Renal pelvis (tissue), 4 donors: ENCODE results near the gene LHPP. TPM values are rescaled to one million over a fixed set of nuclear protein-coding genes. Genes with fewer than 3 reads are reported as not detected.

Experiments used
- DNase-seq: peaks from one replicate; pipeline ENCODE4 v3.0.0-alpha.2; 2013
- polyA plus RNA-seq, 3 donors: library from polyadenylated mRNA; unstranded; fragments of 120-200 nt; gene quantifications; one replicate each; pipeline ENCODE4 v1.2.1, GENCODE V29; 2013; ENCODE audit not compliant: insufficient read length in 3 of 3

LHPP gene
- polyA plus RNA-seq, 3 donors = 19.6 to 26.3 (median 24.2) TPM

GRCh38 chr10:124550293-124551034 is 88.8 kb downstream of the LHPP start:
- DNase-seq = peak; percentile 38

- no peak for DNase-seq
These were observed 89.5 kb downstream of the LHPP start for GRCh38 chr10:124551097-124551496.

DNA sequence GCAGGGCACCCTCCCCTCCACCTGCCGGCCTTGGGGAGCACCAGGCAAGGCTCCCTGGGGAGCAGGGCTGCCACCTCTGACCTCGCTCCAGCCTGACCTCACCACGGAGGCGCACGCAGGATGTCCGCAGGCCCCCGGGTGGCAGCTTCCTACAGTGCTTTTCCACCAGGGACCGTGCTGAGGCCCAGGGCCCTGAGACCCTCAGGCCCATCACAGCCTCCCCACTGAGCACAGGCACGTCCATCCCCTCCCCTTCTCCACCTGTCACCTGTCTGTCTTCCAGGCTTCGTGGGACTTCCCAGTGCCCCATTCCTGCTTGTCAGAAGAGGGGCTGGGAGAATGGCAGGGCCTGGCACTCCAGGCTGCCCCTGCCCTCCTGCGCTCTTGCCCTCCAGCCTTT is 90.1 kb downstream of the LHPP start:
- no peak for DNase-seq

DNA sequence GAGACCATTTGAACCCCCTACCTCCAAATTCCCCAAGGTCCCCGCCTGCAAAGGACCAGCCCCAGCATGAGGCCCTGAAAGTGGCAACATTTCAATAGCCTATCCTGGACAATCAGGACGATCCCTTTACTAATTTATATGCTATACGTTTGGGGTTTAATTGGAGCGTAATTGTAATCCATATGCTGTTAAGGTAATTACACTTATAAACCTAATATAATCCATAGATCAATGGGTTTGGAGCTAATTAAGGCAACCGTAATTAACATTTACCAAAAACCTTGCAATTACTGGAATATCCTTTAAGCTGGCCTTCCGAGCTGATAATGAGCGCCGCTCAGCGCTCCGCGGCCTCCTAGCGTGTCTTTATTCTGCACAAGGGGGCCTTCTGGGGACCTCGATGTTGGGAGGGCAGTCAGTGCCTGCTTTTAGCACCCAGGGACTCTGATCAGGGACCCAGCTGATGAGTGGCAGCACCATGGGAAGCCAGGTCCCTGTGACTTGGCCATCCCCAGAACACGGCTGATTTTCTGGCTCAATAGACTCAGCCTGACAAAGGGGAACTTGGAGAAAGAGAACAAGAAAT is 91.2 kb downstream of the LHPP start:
- DNase-seq = no peak

DNA sequence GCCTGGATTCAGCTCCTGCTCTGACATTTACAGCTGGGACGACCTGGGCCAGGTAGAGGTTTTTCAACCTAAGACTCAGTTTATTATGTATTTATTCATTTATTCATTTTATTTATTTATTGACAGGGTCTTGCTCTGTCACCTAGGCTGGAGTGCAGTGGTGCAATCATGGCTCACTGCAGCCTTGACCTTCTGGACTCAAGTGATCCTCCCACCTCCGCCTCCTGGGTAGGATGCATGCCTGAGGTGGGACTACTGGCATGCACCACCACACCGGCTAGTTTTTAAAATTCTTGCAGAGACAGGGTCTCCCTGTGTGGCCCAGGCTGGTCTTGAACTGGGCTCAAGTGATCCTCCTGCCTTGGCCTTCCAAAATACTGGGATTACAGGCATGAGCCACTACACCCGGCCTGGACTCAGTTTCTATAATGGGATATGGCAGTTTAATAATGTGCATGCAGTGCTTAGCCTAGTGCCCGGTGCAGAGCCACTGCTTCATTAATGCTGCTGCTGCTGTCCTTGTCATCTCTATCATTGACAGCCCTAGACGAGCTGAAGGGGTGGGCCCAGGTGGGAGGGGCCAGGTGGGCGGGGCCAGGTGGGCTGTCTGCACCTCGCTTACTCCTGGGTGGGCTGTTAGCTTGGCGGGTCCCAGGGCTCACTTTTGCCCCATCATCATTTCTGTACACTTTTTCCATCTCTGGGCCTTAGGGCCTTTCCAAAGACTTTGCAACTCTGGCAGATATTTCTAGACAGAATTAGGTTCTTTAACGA is 92.6 kb downstream of the LHPP start:
- DNase-seq = no peak

DNA sequence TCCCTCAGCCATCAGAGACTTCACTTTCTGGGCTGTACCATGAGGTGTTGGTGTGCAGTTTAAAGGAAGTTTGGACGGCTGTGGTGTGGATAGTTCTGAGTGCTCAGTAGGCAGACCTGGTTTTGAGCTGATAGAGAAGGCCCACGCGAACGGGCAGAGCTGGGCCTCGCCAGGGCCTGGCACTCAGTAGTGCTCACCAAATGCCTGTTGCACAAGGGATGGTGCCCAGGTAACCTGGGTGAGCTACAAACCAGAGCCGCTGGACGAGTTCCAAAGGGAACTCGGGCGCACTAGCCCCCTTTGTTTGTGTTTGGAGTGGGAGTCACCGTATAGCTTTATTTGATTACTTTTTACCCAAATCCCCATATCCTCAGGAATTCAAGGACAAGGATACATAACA is 95.5 kb downstream of the LHPP start:
- DNase-seq = no peak

DNA sequence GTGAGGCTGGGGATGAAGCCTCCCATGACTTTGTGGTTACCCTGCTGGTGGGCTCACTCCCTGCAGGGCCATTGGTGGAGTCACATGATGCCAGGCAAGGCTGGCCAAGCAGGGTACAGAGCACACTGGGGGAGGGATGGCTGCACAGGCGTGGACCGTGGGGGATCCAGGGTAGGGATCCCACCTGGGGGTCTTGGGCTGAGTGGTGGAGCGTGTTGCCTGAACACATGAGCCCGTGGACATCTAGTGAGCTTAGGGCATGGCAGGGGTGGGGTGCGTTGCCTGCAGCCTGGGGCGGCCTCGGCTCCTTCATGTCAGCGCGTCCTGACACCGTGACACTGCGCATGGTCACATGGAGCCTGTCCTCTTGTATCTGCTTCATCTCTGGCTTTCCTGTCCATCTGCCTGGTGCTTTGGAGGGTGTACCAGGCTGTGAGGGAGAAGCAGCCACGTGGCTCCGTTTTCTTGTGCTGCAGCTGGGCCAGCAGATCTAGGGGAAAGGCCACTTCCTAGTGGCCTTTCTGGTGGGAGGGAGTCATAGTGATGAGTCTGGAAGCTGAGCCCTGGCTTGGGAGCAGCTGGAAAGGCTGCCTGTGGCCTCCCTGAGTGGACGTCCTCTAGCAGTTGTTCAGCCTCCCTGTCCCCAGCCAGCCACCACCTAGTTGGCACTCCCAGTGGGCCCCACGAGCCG is 96.2 kb downstream of the LHPP start:
- no peak for DNase-seq

- peak; percentile 26 for DNase-seq
These were observed 97.0 kb downstream of the LHPP start for GRCh38 chr10:124558339-124559321.

DNA sequence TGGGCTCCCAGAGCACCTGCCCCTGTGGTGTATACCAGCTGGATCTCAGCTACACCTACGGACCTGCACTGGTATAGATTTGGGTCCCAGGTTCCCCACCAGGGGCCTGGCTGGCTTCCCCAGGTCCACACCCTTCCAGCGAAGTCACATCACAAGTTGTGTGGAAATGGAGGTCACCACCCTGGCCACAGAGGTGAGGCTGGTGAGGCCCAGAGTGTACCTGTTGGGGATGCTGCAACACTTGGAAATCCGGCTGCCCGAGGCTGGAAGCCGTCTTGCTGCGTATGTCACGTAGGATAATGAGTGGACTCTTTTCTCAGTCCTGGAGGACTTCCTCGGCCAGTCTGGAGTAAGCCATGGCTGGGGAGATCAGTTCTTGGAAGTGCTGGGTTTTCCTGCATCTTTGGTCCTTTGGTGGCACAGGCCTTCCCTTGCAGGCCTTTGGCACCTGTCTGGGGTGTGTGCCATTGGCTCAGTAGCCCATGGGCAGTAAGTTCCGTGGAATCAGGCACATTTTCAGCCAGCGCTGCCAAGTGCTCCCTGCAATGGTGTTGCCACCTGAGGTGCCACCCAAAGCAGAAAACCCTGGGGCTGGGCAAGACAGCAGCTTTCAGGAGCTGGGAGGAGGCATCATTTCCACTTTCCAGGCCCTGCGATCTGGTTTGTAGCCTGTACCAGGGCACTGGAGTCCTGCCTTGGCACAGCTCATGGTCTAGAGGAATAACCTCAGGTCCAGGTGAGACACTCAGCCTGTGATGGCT is 97.9 kb downstream of the LHPP start:
- DNase-seq = no peak

DNA sequence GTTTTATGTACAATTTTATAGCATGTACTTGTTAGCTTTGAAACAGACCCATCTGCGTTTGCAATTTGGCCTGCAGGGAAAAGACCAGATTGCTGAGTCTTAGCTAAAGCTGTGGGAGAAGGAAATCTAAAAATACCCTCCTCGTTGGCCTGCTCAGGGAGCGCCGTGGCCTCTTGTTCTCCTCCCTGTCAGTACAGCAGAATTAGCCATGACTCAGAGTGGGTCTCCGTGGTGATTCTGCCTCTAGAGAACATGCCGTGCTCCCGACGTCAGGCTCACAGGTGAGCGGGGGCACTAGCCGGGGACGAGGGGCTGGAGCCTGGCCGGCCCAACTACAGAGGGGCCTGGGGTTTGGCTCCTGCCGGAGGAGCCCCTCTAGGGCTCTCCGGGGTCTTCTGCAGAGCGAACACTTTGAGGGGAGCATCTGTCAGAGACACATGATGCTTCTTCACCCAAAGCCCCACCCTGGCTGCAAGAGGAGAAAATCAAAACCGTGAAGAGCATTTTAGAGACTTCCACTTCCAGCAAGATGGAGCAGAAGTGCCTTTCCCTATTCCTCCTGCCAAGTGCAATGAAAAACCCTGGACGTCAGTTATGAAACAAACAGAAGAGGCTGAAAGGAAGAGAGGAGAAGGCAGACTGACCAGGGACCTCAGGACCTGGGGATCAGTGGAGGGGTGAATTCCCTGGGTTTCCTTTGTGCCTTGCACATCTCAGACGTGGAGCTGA is 98.9 kb downstream of the LHPP start:
- DNase-seq = peak; percentile 52

DNA sequence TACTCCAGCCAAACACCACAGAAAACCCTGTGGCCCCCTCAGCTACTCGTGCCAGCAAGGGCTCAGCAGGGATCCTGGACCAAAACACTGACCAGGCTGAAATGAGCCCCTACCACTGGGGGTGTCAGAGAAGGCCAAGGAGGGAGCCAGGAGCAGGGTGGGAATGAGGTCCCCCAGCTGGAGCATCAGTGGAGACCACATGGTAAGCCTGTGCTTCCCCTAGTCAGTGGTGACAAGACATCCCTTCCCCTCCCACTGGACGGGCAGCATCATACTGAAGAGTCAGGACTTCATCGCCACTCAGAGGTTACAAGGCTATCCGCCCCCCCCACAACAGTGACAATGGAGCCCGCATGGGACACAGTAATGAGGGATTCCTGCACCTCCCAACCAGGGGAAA is 99.6 kb downstream of the LHPP start:
- DNase-seq = no peak

DNA sequence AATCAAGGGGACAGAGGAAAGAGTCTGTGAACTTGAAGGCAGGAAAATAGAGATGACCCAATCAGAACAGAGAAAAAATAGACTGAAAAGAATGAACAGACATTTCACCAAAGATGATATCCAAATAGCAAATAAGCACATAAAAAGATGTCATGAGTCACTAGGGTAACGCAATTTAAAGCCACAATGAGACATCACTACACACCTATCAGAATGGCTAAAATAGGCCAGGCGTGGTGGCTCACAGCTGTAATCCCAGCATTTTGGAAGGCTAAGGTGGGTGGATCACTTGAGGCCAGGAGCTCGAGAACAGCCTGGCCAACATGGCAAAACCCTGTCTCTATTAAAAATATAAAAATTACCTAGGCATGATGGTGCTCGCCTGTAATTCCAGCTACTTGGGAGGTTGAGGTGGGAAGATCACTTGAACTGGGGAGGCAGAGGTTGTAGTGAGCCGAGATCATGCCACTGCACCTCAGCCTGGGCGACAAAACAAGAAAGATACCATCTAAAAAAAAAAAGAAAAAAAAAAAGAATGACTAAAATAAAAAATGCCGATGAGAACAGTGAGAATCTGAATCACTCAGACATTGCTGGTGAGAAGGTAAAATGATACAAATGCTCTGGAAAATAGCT is 100.9 kb downstream of the LHPP start:
- DNase-seq = no peak

- no peak for DNase-seq
These were observed 101.9 kb downstream of the LHPP start for GRCh38 chr10:124563320-124564040.

DNA sequence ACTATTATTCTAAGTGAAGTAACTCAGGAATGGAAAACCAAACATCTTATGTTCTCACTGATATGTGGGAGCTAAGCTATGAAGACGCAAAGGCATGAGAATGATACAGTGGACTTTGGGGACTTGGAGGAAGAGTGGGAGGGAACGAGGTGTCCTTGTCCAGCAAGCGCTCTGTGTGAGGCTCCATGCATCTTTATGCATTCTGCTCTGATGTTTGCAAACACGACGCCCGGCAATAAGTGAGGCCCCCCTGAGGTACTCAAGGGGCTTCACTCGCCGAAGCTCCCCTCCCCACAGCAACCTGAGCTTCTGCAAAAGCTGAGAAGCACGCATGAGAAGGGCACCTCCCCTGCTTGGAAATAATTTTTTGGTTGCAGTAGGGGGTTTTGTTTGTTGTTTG is 103.3 kb downstream of the LHPP start:
- no peak for DNase-seq

- peak; percentile 77 for DNase-seq
These were observed 104.1 kb downstream of the LHPP start for GRCh38 chr10:124565565-124566221.

- no peak for DNase-seq
These were observed 104.7 kb downstream of the LHPP start for GRCh38 chr10:124566222-124566888.
